ENCODE measurements around the gene MPL. TPM values are rescaled to one million over a fixed set of nuclear protein-coding genes. Genes with fewer than 3 reads are reported as not detected.

MPL gene
- total RNA-seq, 2 experiments from 2014 or later, result not detected

DNA sequence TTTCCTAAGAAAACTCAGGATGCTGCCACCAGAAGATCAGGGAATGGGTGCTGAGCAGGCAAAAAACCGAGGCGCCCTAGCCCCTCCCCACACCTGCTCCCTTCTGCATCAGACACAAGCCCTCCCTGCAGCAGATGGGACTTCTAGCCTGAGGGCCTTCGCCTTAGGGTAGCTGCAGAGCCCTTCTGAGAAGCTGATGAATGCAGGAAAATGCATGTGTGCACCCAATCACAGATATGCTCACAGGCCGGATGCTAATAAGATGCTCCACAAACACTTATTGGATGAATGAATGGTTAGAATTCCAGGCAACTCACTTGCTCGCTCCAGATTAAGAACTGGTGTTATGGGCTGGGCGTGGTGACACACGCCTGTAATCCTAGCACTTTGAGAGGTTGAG lies 45.4 kb upstream of the MPL start:
- no peak for ATAC-seq (ENCODE audit: poor library complexity)
- Mint-ChIP-seq H3K9me3 (no peaks in the 10 kb centered on the region), H3K4me3 (no peak overlapping the region), H3K4me1 (ENCODE audit: low read depth) (peaks cover 22% of the 10 kb centered on the region), H3K36me3 (ENCODE audit: low read depth) (no peaks in the 10 kb centered on the region), H3K27ac (no peak overlapping the region), H3K27me3 (peaks cover 2% of the 10 kb centered on the region)
- TF ChIP-seq, protein P1, sequence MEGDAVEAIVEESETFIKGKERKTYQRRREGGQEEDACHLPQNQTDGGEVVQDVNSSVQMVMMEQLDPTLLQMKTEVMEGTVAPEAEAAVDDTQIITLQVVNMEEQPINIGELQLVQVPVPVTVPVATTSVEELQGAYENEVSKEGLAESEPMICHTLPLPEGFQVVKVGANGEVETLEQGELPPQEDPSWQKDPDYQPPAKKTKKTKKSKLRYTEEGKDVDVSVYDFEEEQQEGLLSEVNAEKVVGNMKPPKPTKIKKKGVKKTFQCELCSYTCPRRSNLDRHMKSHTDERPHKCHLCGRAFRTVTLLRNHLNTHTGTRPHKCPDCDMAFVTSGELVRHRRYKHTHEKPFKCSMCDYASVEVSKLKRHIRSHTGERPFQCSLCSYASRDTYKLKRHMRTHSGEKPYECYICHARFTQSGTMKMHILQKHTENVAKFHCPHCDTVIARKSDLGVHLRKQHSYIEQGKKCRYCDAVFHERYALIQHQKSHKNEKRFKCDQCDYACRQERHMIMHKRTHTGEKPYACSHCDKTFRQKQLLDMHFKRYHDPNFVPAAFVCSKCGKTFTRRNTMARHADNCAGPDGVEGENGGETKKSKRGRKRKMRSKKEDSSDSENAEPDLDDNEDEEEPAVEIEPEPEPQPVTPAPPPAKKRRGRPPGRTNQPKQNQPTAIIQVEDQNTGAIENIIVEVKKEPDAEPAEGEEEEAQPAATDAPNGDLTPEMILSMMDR (IDR thresholded peaks at IDR 0.05), result no peak
- CTCF ChIA-PET, result no interaction called here
- H3K36me3 ChIP-seq (ENCODE audit: insufficient read depth, low read length), result no peaks in the 10 kb centered on the region
- POLR2A ChIA-PET, result no interaction called here
- H3K27me3 ChIP-seq (ENCODE audit: control insufficient read depth in 1 of 2, insufficient read depth in 2 of 2, low read length in 2 of 2), result no peaks in the 10 kb centered on the region
- H3K4me3 ChIP-seq (ENCODE audit: low read length), result no peak overlapping the region
- no peak overlapping the region for H3K27ac ChIP-seq (ENCODE audit: low read depth in 1 of 2, low read length in 2 of 2)
- intact Hi-C loops (cut with DNase I, micrococcal nuclease), result no loop called here
- H3K4me1 ChIP-seq (ENCODE audit: insufficient read depth, low read length), result peaks cover 17% of the 10 kb centered on the region
- no peak for DNase-seq
- H3K9me3 ChIP-seq (ENCODE audit: control insufficient read depth in 1 of 2, insufficient read depth in 1 of 2, low read length in 2 of 2), result no peaks in the 10 kb centered on the region

DNA sequence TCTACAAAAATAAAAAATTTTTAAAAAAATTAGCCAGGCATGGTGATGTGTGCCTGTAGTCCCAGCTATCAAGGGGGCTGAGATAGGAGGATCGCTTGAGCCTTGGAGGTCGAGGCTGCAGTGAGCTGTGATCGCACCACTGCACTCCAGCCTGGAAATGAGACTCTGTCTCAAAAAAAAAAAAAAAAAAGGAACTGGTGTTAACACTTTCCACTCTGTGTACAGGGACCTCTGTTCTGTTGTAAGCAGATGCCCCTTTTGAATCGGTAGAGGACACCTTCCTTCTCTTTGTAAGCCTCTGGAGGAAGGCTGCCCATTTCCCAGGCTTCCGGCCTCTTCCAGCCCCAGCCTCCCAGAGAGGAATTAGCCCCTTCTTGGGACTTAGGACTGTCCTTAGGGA lies 44.9 kb upstream of the MPL start:
- H3K27me3 ChIP-seq (ENCODE audit: control insufficient read depth in 1 of 2, insufficient read depth in 2 of 2, low read length in 2 of 2), result no peaks in the 10 kb centered on the region
- CTCF ChIA-PET, result no interaction called here
- intact Hi-C loops (cut with DNase I, micrococcal nuclease), result no loop called here
- no peaks in the 10 kb centered on the region for H3K27me3 Mint-ChIP-seq
- ATAC-seq (ENCODE audit: poor library complexity) (no peak), DNase-seq (no peak)
- TF ChIP-seq, protein P1 (IDR thresholded peaks at IDR 0.05), result no peak
- no peak overlapping the region for H3K4me3 Mint-ChIP-seq
- H3K36me3 ChIP-seq (ENCODE audit: insufficient read depth, low read length), result no peaks in the 10 kb centered on the region
- H3K4me1 ChIP-seq (ENCODE audit: insufficient read depth, low read length), result peaks cover 17% of the 10 kb centered on the region
- no peaks in the 10 kb centered on the region for H3K9me3 ChIP-seq (ENCODE audit: control insufficient read depth in 1 of 2, insufficient read depth in 1 of 2, low read length in 2 of 2)
- H3K27ac ChIP-seq (ENCODE audit: low read depth in 1 of 2, low read length in 2 of 2), result no peak overlapping the region
- H3K4me3 ChIP-seq (ENCODE audit: low read length), result no peak overlapping the region
- H3K9me3 Mint-ChIP-seq, result no peaks in the 10 kb centered on the region
- no peak overlapping the region for H3K27ac Mint-ChIP-seq
- peaks cover 22% of the 10 kb centered on the region for H3K4me1 Mint-ChIP-seq (ENCODE audit: low read depth)
- POLR2A ChIA-PET, result no interaction called here
- no peaks in the 10 kb centered on the region for H3K36me3 Mint-ChIP-seq (ENCODE audit: low read depth)

DNA sequence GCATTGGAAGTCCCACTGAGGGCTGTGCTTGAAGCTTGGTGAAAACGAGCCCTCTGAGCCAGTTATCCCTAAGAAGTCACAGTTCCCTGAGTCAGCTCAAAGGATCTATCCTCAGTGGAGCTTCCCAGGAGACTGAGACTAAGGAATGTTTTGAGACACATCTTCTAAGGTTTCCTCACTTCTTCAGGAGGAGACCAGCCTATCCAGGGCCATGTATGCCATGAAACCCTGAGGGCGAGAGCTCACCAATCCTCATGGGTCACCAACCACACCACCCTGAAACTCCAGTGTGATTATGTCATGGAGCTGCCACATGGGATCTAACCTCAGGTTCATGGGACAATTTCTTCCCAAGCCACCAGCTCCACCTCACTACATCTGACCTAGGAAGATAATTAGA lies 44.4 kb upstream of the MPL start:
- CTCF ChIA-PET, result no interaction called here
- peaks cover 22% of the 10 kb centered on the region for H3K4me1 Mint-ChIP-seq (ENCODE audit: low read depth)
- no peak overlapping the region for H3K27ac ChIP-seq (ENCODE audit: low read depth in 1 of 2, low read length in 2 of 2)
- no peaks in the 10 kb centered on the region for H3K36me3 Mint-ChIP-seq (ENCODE audit: low read depth)
- no peaks in the 10 kb centered on the region for H3K9me3 Mint-ChIP-seq
- H3K4me3 ChIP-seq (ENCODE audit: low read length), result no peak overlapping the region
- peaks cover 17% of the 10 kb centered on the region for H3K4me1 ChIP-seq (ENCODE audit: insufficient read depth, low read length)
- TF ChIP-seq, protein P1 (IDR thresholded peaks at IDR 0.05), result no peak
- H3K9me3 ChIP-seq (ENCODE audit: control insufficient read depth in 1 of 2, insufficient read depth in 1 of 2, low read length in 2 of 2), result no peaks in the 10 kb centered on the region
- POLR2A ChIA-PET, result no interaction called here
- no peak for ATAC-seq (ENCODE audit: poor library complexity)
- H3K27ac Mint-ChIP-seq, result no peak overlapping the region
- H3K27me3 Mint-ChIP-seq, result no peaks in the 10 kb centered on the region
- no peak for DNase-seq
- intact Hi-C loops (cut with DNase I, micrococcal nuclease), result no loop called here
- no peaks in the 10 kb centered on the region for H3K36me3 ChIP-seq (ENCODE audit: insufficient read depth, low read length)
- no peak overlapping the region for H3K4me3 Mint-ChIP-seq
- no peaks in the 10 kb centered on the region for H3K27me3 ChIP-seq (ENCODE audit: control insufficient read depth in 1 of 2, insufficient read depth in 2 of 2, low read length in 2 of 2)
